Stimulated activated naive B cell treated with anti-CD40 and anti-IgM and Interleukin-4, amounts not matched to agents 10 μg/mL and 1 μg/mL and 100 μg/mL, for 72 hours (primary cell): ENCODE data around the gene ARSJ.
"Not testable (repeated sequence)": the region's sequence is repeated elsewhere in the genome, so short reads cannot be mapped to it uniquely, and the experiment has no call there.

Experiments used
- ATAC-seq, 2 donors: fragments of 150-1000 bp; cut with Tn5 transposase; replicated peaks; 2 replicates each; pipeline ENCODE4 v1.10.0; 2021; ENCODE audit warnings: moderate library complexity in 1 of 2
- DNase-seq: peaks from one replicate; pipeline ENCODE4 v3.0.0; 2021
- H3K27ac Mint-ChIP-seq: one replicate; pipeline ENCODE4 v1.8.0; 2022; ENCODE audit warnings: mild to moderate bottlenecking, mixed read lengths
- H3K27me3 Mint-ChIP-seq, 2 donors: one replicate each; pipeline ENCODE4 v1.8.0; 2022; ENCODE audit warnings: mixed read lengths in 2 of 2
- H3K36me3 Mint-ChIP-seq, 2 donors: one replicate each; pipeline ENCODE4 v1.8.0; 2022; ENCODE audit warnings: mixed read lengths in 2 of 2, mild to moderate bottlenecking in 1 of 2
- H3K4me1 Mint-ChIP-seq, 2 donors: one replicate each; pipeline ENCODE4 v1.8.0; 2022; ENCODE audit warnings: mixed read lengths in 2 of 2, mild to moderate bottlenecking in 1 of 2
- H3K4me3 Mint-ChIP-seq, 2 donors: one replicate each; pipeline ENCODE4 v1.8.0; 2022; ENCODE audit warnings: mild to moderate bottlenecking in 2 of 2, mixed read lengths in 2 of 2, moderate library complexity in 1 of 2
- H3K9me3 Mint-ChIP-seq, 2 donors: one replicate each; pipeline ENCODE4 v1.8.0; 2022; ENCODE audit warnings: mixed read lengths in 2 of 2, mild to moderate bottlenecking in 1 of 2

ARSJ gene

GRCh38 chr4:113924706-113925105 is 54.7 kb downstream of the ARSJ start:
- H3K27ac Mint-ChIP-seq, H3K9me3 Mint-ChIP-seq, H3K4me3 Mint-ChIP-seq, H3K36me3 Mint-ChIP-seq, ATAC-seq, DNase-seq, H3K4me1 Mint-ChIP-seq: not testable (repeated sequence)
- peaks cover 11 to 21% of the 10 kb centered on the region in 2 donors for H3K27me3 Mint-ChIP-seq

- no peaks in the 10 kb centered on the region for H3K4me1 Mint-ChIP-seq
- H3K4me3 Mint-ChIP-seq, result no peak overlapping the region
Observed at GRCh38 chr4:113921089-113921794, 58.2 kb downstream of the ARSJ start.

GRCh38 chr4:113919611-113920010 is 59.8 kb downstream of the ARSJ start:
- Mint-ChIP-seq H3K27ac (no peak overlapping the region), H3K9me3 (no peaks in the 10 kb centered on the region), H3K36me3 (no peaks in the 10 kb centered on the region), H3K4me3 (no peak overlapping the region), H3K27me3 (peaks cover 5 to 12% of the 10 kb centered on the region in 2 donors), H3K4me1 (no peaks in the 10 kb centered on the region)
- DNase-seq (no peak), ATAC-seq (no peak)

More at GRCh38 chr4:113921089-113921794, 58.2 kb downstream of the ARSJ start:
- Mint-ChIP-seq H3K36me3 (no peaks in the 10 kb centered on the region), H3K27me3 (peaks cover 13 to 18% of the 10 kb centered on the region in 2 donors), H3K27ac (no peak overlapping the region), H3K9me3 (no peaks in the 10 kb centered on the region)
- ATAC-seq (no peak), DNase-seq (no peak)

GRCh38 chr4:113919145-113919544 is 60.3 kb downstream of the ARSJ start:
- Mint-ChIP-seq H3K9me3 (no peaks in the 10 kb centered on the region), H3K4me3 (no peak overlapping the region), H3K4me1 (no peaks in the 10 kb centered on the region), H3K36me3 (no peaks in the 10 kb centered on the region), H3K27ac (no peak overlapping the region), H3K27me3 (peaks cover 5 to 12% of the 10 kb centered on the region in 2 donors)
- ATAC-seq (no peak), DNase-seq (no peak)

- no peak overlapping the region for H3K4me3 Mint-ChIP-seq
- H3K36me3 Mint-ChIP-seq, result peaks cover 3 to 7% of the 10 kb centered on the region in 2 donors
- peaks cover 4 to 9% of the 10 kb centered on the region in 2 donors for H3K27me3 Mint-ChIP-seq
- peaks cover 4 to 5% of the 10 kb centered on the region in 2 donors for H3K9me3 Mint-ChIP-seq
- H3K4me1 Mint-ChIP-seq, result peaks cover 0 to 8% of the 10 kb centered on the region in 2 donors
- DNase-seq (no peak), ATAC-seq (no peak)
- no peak overlapping the region for H3K27ac Mint-ChIP-seq
Observed at GRCh38 chr4:113908829-113909228, 70.6 kb downstream of the ARSJ start.

GRCh38 chr4:113907559-113907958 is 71.9 kb downstream of the ARSJ start:
- Mint-ChIP-seq H3K36me3 (peaks cover 3 to 7% of the 10 kb centered on the region in 2 donors), H3K9me3 (peaks cover 4 to 5% of the 10 kb centered on the region in 2 donors), H3K4me1 (peaks cover 3 to 11% of the 10 kb centered on the region in 2 donors), H3K27me3 (peaks cover 4 to 9% of the 10 kb centered on the region in 2 donors), H3K4me3 (no peak overlapping the region), H3K27ac (no peak overlapping the region)
- ATAC-seq, result no peak
- no peak for DNase-seq

GRCh38 chr4:113905301-113905700 is 74.1 kb downstream of the ARSJ start:
- Mint-ChIP-seq H3K36me3 (peaks cover 3 to 7% of the 10 kb centered on the region in 2 donors), H3K9me3 (peaks cover 4 to 5% of the 10 kb centered on the region in 2 donors), H3K4me3 (no peak overlapping the region), H3K27ac (no peak overlapping the region), H3K27me3 (no peaks in the 10 kb centered on the region), H3K4me1 (peaks cover 8 to 20% of the 10 kb centered on the region in 2 donors)
- DNase-seq (no peak), ATAC-seq (no peak)

- DNase-seq (no peak), ATAC-seq (no peak)
- Mint-ChIP-seq H3K4me1 (peaks cover 8 to 20% of the 10 kb centered on the region in 2 donors), H3K9me3 (peaks cover 4 to 5% of the 10 kb centered on the region in 2 donors), H3K4me3 (no peak overlapping the region), H3K36me3 (peaks cover 3 to 7% of the 10 kb centered on the region in 2 donors), H3K27ac (no peak overlapping the region), H3K27me3 (no peaks in the 10 kb centered on the region)
Observed at GRCh38 chr4:113904877-113905276, 74.6 kb downstream of the ARSJ start.

- H3K27ac Mint-ChIP-seq, result peak overlapping the region; percentile 31
- peak; percentile 31 to 39 for ATAC-seq
- no peaks in the 10 kb centered on the region for H3K9me3 Mint-ChIP-seq
- H3K36me3 Mint-ChIP-seq, result no peaks in the 10 kb centered on the region
- peaks cover 11 to 25% of the 10 kb centered on the region in 2 donors for H3K4me1 Mint-ChIP-seq
- no peaks in the 10 kb centered on the region for H3K27me3 Mint-ChIP-seq
- no peak for DNase-seq
- no peak overlapping the region for H3K4me3 Mint-ChIP-seq
Observed at GRCh38 chr4:113901994-113902787, 77.3 kb downstream of the ARSJ start.

GRCh38 chr4:113899271-113900070 is 80.0 kb downstream of the ARSJ start:
- DNase-seq (no peak), ATAC-seq (peak; percentile 92 to 96)
- H3K4me1 Mint-ChIP-seq, result peaks cover 17 to 18% of the 10 kb centered on the region in 2 donors
- H3K27me3 Mint-ChIP-seq, result peaks cover 0 to 3% of the 10 kb centered on the region in 2 donors
- no peaks in the 10 kb centered on the region for H3K9me3 Mint-ChIP-seq
- no peaks in the 10 kb centered on the region for H3K36me3 Mint-ChIP-seq
- peak overlapping the region; percentile 67 for H3K27ac Mint-ChIP-seq
- peak overlapping the region in 1 of 2 donors; percentile 14 for H3K4me3 Mint-ChIP-seq

GRCh38 chr4:113893546-113893945 is 85.9 kb downstream of the ARSJ start:
- peaks cover 0 to 9% of the 10 kb centered on the region in 2 donors for H3K4me1 Mint-ChIP-seq
- H3K9me3 Mint-ChIP-seq, result peaks cover 4 to 6% of the 10 kb centered on the region in 2 donors
- no peak for DNase-seq
- peaks cover 0 to 3% of the 10 kb centered on the region in 2 donors for H3K27me3 Mint-ChIP-seq
- H3K36me3 Mint-ChIP-seq, result peaks cover 1 to 5% of the 10 kb centered on the region in 2 donors
- ATAC-seq, result no peak
- no peak overlapping the region for H3K4me3 Mint-ChIP-seq
- H3K27ac Mint-ChIP-seq, result no peak overlapping the region

- H3K36me3 Mint-ChIP-seq, result peaks cover 6 to 13% of the 10 kb centered on the region in 2 donors
- peaks cover 0 to 14% of the 10 kb centered on the region in 2 donors for H3K27me3 Mint-ChIP-seq
- peaks cover 10 to 16% of the 10 kb centered on the region in 2 donors for H3K9me3 Mint-ChIP-seq
- no peak overlapping the region for H3K27ac Mint-ChIP-seq
- ATAC-seq (no peak), DNase-seq (no peak)
- peaks cover 1 to 5% of the 10 kb centered on the region in 2 donors for H3K4me1 Mint-ChIP-seq
- no peak overlapping the region for H3K4me3 Mint-ChIP-seq
Observed at GRCh38 chr4:113888006-113888405, 91.4 kb downstream of the ARSJ start.

GRCh38 chr4:113885291-113885690 is 94.2 kb downstream of the ARSJ start:
- H3K4me1 Mint-ChIP-seq, result peaks cover 9 to 12% of the 10 kb centered on the region in 2 donors
- peaks cover 6 to 13% of the 10 kb centered on the region in 2 donors for H3K36me3 Mint-ChIP-seq
- H3K9me3 Mint-ChIP-seq, result peaks cover 10 to 16% of the 10 kb centered on the region in 2 donors
- no peak overlapping the region for H3K4me3 Mint-ChIP-seq
- no peak for ATAC-seq
- H3K27me3 Mint-ChIP-seq, result peaks cover 0 to 14% of the 10 kb centered on the region in 2 donors
- no peak for DNase-seq
- H3K27ac Mint-ChIP-seq, result no peak overlapping the region

- Mint-ChIP-seq H3K9me3 (peaks cover 7 to 11% of the 10 kb centered on the region in 2 donors), H3K27ac (no peak overlapping the region), H3K4me1 (peaks cover 9 to 12% of the 10 kb centered on the region in 2 donors), H3K36me3 (peaks cover 6 to 8% of the 10 kb centered on the region in 2 donors), H3K27me3 (peaks cover 0 to 14% of the 10 kb centered on the region in 2 donors), H3K4me3 (no peak overlapping the region)
- ATAC-seq (no peak), DNase-seq (no peak)
Observed at GRCh38 chr4:113884655-113885054, 94.8 kb downstream of the ARSJ start.
